HG03064 (cell line): ENCODE data around the gene EGLN2.
"Not testable (repeated sequence)": the region's sequence is repeated elsewhere in the genome, so short reads cannot be mapped to it uniquely, and the experiment has no call there.

Source experiments
- ATAC-seq: cut with Tn5 transposase; IDR thresholded peaks from one replicate; pipeline ENCODE4 v1.9.1; 2021; ENCODE audit warnings: low read depth; ENCODE audit not compliant: unreplicated experiment

Gene EGLN2

GRCh38 chr19:40775632-40776022, 23.4 kb upstream of the EGLN2 start:
- ATAC-seq, result no peak

- ATAC-seq, result no peak
These were observed 22.6 kb upstream of the EGLN2 start for GRCh38 chr19:40776364-40776763.

GRCh38 chr19:40776932-40777644, 21.9 kb upstream of the EGLN2 start:
- ATAC-seq, result peak; percentile 47

- ATAC-seq, result no peak
These were observed 21.4 kb upstream of the EGLN2 start for GRCh38 chr19:40777645-40777936.

- ATAC-seq, result peak; percentile 47
These were observed 20.9 kb upstream of the EGLN2 start, which contains the start of gene RAB4B for GRCh38 chr19:40777937-40778705. TSS of gene RAB4B (plus strand) at chr19:40778247. CDS start at chr19:40778376, 129 bp downstream.

GRCh38 chr19:40778706-40779284, 20.2 kb upstream of the EGLN2 start:
- no peak for ATAC-seq

GRCh38 chr19:40780582-40780981, 18.4 kb upstream of the EGLN2 start:
- ATAC-seq, result no peak

- no peak for ATAC-seq
These were observed 17.9 kb upstream of the EGLN2 start for GRCh38 chr19:40781140-40781539.

GRCh38 chr19:40783711-40784110, 15.3 kb upstream of the EGLN2 start:
- ATAC-seq, result no peak

- not testable (repeated sequence) for ATAC-seq
These were observed 14.8 kb upstream of the EGLN2 start for GRCh38 chr19:40784146-40784545.

- ATAC-seq, result no peak
These were observed 13.5 kb upstream of the EGLN2 start for GRCh38 chr19:40785526-40785925.

GRCh38 chr19:40786060-40787037, 12.6 kb upstream of the EGLN2 start:
- ATAC-seq, result no peak

GRCh38 chr19:40791349-40791748, 7.6 kb upstream of the EGLN2 start:
- ATAC-seq, result no peak

- no peak for ATAC-seq
These were observed 7.0 kb upstream of the EGLN2 start for GRCh38 chr19:40791996-40792395.

GRCh38 chr19:40797166-40797962, 1.6 kb upstream of the EGLN2 start:
- ATAC-seq, result no peak

- no peak for ATAC-seq
These were observed 868 bp upstream of the EGLN2 start for GRCh38 chr19:40797963-40798682.

GRCh38 chr19:40799558-40800338, 757 bp downstream of the EGLN2 start:
- no peak for ATAC-seq

GRCh38 chr19:40800339-40800996, 1.5 kb downstream of the EGLN2 start:
- ATAC-seq, result no peak
